GM19324 (cell line): ENCODE measurements around the gene MCRS1.
"Not testable (repeated sequence)": the region's sequence is repeated elsewhere in the genome, so short reads cannot be mapped to it uniquely, and the experiment has no call there.

ENCODE experiments used
- ATAC-seq: cut with Tn5 transposase; IDR thresholded peaks from one replicate; pipeline ENCODE4 v1.9.1; 2021; ENCODE audit warnings: mild to moderate bottlenecking, moderate library complexity; ENCODE audit not compliant: unreplicated experiment, low FRiP score

Gene MCRS1, protein sequence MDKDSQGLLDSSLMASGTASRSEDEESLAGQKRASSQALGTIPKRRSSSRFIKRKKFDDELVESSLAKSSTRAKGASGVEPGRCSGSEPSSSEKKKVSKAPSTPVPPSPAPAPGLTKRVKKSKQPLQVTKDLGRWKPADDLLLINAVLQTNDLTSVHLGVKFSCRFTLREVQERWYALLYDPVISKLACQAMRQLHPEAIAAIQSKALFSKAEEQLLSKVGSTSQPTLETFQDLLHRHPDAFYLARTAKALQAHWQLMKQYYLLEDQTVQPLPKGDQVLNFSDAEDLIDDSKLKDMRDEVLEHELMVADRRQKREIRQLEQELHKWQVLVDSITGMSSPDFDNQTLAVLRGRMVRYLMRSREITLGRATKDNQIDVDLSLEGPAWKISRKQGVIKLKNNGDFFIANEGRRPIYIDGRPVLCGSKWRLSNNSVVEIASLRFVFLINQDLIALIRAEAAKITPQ

DNA sequence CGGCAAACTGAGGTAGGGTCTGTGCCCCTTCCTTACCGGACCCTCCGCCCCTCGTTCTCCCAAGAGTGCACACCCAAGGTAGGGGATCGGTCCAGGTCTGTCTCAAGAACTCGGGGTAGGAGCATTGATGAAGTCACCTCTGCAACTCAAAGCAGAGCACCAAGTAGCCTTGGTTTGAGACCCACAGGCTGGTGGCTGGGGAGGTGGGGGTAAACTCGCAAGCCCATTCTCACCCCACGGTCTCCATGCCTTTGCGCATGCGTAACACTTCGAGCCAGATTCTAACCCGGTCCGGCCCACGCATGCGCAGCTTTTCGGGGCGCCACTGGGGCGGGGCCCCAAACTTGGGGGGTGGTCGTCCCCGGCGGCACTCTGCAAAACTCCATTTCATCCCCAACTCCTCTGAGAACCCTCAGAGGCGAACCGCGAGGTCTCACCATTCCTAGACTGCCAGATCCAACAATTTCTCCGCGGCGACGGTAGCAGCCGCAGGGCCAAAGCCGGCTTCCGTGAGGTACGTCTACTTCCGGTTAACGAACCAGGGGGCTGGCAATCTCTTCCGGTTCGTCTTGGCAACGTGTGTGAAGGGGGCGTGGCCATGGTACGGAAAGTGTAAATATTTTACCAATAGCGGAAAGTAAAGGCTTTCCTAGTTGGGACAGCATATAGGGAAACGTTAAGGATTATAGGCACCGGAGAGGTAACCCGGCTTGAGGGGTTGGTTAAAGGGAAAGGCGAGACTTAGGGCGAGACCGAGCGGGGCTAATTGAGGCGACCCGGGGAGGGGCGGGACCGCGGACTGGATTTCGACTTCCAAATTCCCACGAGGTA lies at the start of gene MCRS1:
TSS of gene MCRS1 (minus strand) at position 532 of the 831 bp plus-strand sequence. CDS start 1,411 bp downstream, outside the sequence.
- ATAC-seq, result peak; percentile 91

DNA sequence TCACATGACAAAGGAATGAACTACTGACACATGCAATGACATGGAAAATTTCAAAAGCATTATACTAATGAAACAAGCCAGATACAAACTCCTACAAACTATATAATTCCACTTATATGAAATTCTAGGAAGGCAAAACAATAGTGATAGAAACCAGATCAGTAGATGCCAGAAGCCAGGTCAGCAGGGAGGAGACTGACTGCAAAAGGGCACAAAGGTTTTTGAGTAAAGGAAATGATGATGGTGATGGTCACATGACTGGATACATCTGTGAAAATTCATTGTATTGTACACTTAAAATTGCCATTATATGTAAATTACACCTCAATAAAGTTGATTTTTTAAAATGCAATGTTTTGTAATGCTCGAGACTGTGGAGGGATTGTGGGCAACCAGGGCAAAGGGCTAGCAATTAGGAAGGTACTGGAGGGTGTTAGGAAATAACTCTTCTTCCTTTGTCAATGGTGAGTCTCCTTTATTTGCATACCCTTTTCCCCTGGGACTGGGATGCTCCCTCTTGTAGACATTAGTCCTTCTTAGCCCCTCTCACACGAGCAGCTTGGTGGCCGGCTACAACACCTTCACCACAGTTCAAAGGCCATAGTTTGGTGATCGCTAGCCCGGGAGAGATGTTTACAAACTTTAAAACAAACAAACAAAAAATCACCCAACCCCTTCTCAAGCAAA lies 48.7 kb upstream of the MCRS1 start:
- no peak for ATAC-seq

DNA sequence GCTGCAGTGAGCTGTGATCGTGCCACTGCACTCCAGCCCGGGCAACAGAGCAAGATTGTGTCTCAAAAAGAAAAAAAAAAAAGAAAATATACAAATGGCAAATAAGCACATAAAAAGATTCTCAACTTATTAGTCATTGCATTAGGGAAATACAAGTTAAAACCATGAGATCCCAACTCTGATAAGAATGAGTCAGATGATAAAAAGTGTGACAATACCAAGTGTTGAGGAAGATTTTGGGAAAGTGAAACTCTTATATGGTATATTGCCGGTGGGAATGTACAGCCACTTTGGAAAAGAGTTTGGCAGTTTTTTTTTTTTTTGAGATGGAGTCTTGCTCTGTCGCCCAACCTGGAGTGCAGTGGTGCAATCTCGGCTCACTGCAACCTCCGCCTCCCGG lies 47.8 kb upstream of the MCRS1 start:
- ATAC-seq, result no peak

DNA sequence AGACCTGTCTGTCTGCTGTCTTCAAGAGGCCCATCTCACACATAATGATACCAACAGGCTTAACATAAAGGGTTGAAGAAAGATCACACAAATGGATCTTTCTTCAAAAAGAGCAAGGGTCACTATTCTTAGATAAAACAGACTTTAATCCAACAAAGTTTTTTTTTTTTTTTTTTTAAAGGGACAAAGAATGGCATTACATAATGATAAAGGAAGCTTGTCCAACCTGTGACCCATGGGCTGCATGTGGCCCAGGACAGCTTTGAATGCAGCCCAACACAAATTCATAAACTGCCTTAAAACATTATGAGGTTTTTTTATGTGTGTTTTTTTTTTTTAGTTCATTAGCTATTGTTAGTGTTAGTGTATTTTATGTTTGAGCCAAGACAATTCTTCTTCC lies 44.3 kb upstream of the MCRS1 start:
- no peak for ATAC-seq

DNA sequence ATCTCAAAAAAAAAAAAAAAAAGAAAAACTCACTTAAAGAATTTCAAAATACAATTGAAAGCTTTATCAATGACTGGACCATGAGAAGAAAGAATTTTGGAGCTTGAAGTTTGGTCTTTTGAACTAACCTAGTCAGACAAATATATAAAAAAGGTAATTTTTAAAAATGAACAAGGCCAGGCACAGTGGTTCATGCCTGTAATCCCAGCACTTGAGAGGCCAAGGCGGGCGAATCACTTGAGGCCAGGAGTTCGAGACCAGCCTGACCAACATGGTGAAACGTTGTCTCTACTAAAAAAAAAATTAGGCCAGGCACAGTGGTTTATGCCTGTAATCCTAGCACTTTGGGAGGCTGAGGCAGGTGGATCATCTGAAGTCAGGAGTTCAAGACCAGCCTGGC lies 42.8 kb upstream of the MCRS1 start:
- not testable (repeated sequence) for ATAC-seq

DNA sequence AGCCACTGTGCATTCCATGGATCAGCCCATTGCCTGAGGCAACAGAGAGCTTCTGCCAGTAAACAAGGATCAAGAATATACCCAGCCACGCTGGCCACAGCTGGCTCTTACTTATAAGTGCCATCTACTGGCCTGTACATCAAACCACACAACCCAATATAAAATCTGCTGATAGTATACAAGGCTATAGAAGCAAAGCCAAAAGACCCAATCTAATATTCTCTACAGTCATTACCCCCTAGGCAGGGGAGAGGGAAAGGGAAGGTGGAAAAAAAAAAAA lies 41.9 kb upstream of the MCRS1 start:
- ATAC-seq, result no peak

DNA sequence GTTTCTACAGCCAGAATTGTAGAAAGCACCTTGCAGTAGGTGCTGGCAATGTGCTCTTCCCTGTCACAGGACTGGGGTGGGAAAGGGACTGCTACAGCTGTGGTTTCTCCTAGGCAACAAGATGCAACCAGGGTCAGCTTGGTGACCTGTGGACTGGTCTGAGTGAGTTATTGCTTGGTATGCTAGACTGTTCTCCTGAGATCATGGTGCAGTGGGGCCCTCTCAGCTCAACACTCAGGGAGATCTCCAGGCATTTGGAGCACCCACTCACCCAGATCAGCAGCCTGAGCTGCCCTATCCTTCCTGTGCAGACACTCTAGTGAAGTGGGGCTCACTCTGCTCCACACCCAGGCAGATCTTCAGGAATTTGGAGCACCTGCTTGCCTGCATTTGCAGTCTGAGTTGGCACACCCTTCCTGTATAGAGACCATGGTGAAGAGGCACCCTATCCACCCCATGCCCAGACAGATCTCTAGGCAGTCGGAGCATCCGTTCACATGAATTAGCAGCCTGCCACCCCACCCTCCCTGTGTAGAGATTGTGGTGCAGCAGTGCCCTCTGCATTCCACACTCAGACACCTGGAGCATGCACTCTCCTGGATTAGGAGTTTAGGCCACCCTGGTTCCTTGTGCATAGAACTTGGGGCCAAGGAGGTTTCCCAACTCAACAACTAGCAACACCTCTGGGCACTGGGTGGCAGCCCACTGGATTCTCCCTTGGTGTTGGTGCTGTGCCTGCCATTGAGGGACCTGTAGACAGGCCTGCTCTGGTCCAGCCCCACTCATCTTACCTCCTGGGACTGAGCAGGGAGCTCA lies 41.3 kb upstream of the MCRS1 start:
- ATAC-seq, result no peak

DNA sequence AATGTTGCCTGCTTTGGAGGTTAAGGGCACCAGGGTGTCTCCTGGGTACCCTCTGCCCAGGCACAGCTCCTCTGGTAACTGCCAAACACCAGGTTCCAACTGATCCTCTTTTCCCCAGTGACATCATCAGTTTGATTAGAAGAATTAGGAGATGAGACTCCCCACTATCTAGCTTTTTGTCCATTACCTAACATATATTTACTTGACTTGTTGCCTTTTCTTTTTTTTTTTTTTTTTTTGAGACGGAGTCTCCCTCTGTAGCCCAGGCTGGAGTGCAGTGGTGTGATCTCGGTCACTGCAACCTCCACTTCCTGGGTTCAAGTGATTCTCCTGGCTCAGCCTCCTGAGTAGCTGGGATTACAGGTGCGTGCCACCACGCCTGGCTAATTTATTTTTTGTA lies 37.6 kb upstream of the MCRS1 start, which contains the start of gene FAM186B:
TSS of gene FAM186B (minus strand) at position 101 of the 400 bp plus-strand sequence. CDS start 162 bp downstream, outside the sequence.
- ATAC-seq, result not testable (repeated sequence)

DNA sequence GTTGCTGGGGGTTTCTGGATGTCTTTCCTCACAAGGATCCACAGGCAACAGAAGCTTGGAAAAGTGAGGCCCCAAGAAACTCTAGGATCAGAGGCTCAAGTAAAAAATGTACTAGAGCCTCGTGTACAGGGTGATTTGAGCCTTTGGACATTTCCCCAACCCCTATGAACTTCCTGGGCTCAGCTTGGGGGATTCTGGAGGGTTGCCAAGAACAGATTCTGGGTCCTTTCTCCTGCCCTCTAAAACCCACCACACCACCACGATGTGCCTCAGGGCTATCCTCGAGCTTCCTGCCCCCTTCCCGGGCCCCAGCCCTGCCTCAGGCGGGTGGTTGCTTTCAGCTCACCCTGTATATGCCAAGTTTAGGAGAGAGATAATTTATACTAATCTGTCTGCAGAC lies 36.9 kb upstream of the MCRS1 start:
- no peak for ATAC-seq

DNA sequence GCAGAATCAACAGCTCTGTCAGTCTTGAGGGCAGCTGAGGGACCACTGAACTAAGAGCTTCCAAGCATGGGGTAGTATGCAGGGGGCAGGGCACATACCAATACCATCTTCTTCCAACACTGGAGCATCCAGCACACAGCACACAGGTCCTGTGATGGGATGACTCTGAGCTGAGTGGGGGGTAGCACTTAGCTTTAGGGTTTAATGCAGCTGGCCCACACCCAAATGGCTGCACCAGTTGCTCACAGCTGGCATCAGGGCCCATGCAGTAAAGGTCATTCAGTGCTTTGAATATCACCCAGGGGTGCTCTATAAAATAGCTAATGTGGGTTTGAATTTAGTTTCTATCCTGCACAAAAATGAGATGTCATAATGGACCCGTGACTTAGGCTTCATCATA lies 35.8 kb upstream of the MCRS1 start:
- no peak for ATAC-seq

DNA sequence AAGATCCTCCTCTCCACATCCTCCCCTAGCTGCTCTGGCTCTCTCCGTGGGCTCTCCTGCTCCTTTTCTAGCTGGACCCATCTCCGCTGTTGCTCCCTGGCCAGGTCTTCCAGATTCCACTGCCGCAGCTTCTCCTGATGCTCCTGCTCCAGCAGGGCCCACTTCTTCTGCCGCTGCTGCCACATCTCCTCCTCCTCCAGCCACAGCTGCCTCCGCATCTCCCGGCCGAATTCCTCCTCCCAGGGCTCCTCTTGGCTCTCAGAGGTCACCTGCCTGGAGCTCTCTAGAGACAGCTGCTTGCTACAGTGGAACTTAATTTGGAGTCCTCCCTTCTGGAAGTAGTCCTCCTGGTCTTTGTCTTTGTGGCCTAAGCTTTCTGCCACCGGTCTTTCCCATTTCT lies 32.0 kb upstream of the MCRS1 start:
- no peak for ATAC-seq

DNA sequence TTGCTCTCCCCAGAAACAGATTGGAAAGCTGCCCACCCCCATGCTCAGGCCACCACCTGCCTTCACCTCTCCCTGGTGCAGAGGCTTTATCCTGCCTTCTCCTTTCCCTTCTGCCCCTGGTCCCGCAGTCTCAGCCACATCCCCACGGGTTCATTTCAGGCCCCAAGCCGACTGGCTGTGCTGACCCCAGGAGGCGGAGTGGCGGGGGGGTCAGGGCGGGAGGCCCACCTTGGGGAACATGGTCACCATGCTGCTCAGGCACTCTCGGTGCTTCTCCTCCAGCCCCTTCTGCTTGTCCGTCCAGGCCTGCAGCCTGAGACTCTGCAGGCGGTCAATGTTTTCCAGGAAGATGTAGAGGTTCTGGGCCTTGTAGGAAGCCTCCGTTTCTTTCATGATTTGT lies 30.6 kb upstream of the MCRS1 start:
- ATAC-seq, result no peak

DNA sequence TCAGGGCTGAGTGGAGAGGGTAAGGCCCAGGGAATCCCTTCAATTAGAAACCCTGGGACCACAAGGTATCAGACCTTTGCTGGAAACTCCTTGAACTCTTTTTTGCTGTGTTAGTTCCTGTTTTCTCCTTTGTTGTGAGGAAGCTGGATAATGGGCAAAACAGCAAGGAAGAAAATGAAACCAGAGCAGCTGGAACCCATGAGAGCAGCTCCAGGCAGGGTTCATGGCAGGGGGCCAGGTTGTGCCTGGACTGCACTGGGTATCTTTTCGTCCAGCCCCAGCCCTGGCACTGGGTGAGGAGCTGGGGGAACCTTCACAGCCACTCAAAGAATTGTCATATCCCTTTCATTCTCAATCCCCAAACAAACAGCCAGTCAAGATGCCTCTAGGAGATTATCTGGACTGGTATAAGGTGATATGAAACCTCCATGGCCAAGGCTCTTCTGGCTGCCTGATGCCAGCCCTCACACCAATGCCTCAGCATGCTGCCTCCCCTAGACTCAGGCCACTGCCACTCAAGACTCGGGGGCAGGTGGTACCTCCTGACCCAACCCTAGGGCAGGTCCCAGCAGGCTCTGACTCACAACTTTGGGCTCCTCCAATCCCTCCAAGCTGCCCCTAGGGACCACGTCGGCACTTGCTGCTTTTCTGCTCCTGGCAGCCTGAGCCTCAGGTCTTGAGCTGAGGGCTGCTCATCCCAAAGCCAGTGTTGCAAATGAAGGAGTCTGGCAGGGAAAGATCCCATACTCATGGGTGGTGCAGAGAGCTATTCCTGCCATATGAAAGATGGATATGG lies 21.0 kb upstream of the MCRS1 start:
- ATAC-seq, result no peak

DNA sequence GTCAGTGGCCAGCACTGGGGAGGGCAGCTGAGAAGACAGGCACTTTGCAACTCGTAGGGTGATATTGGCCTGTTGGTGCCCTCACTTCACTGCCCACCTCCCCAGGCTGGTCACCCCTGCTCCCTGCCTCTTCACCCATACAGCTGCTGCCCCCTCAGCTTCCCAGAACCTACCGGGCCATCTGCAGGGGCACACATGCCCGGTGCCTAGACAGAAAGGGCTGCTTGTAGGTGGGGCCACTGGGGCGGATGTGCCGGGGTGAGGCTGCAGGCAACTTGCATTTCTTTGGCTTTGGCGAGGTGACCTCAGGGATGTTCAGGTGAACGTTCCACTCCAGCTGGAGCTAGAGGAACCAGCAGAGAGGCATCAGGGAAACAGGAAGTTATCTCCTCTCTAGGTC lies 20.3 kb upstream of the MCRS1 start:
- no peak for ATAC-seq

DNA sequence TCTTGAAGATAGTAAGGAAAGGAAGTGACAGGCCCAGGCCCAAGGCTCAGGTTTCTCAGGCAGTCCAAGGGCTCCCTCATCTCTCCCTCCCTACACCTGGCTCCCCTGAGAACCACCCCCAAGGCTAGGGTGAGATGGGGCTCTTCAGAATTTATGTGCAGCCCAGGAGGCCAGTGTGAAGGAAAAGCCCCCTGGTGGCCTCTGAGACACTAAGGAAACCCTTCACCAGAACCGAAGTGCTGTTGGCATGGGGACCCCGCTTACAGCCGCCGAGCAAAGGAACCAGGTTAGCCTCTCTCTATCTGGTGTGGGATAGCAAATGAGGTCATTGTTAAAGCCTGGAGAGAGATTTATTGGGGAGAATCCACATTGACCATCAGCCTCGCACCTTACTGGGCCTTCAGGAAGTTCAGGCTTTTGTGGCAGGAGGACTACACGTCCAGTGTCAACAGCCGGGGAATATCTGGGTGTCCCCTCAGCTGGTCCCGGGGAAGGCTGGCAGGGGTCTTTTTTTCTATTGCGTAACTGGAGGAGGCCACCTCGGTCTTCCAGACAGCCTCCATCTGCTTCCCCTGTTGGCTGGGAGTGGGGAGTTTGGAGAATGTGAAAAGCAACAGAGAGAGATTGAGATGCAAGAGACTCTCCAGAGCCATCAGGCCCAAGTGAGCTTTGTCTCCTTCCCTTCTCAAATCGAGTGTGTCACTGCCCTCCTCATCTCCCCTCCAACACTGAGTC lies 19.4 kb upstream of the MCRS1 start:
- ATAC-seq, result no peak

DNA sequence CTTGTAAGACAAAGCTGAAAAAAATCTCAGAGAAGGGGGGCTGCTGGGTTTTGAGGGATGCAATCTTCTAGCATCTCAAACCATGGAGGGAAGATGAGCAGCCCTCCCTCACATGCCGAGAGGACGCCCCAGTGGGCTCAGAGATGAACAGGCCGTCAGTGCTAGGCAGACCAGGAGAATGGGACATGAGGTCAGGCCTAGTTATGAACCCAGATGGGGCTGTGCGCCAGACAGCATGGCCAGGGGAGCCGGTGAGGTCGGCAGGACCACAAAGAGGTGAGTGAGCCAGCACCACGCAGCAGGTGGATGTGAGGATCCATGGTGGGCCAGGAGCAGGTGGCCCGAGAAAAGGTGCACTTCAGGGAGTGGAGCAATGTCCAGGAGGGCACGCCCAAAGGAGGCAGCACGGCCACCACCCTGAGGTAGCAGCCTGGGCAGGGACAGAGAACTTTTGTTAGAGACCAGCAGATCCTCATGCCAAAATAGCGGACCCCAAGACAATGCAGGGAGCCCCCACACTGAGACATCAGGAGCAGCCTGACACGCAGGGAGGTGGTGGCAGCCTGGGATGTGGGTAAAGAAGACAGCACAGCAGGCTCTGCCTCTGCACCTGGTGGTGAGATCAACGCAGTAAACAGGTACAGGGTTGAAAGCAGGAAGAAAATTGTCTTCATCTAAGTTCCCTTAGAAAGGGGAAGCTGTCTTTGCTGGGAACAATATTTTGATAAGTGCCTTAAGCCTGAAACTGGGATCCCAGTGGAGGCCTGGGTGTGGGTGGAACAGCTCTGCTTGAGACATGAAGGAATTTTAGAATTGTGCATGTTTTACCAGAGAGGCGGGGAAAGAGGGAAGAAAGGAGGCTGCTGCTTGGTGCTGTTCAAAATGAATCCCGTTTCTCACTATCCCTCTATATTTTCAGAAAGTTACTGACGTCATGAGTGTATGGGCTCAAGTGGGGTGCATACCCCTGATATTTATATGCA lies 17.8 kb upstream of the MCRS1 start:
- no peak for ATAC-seq

DNA sequence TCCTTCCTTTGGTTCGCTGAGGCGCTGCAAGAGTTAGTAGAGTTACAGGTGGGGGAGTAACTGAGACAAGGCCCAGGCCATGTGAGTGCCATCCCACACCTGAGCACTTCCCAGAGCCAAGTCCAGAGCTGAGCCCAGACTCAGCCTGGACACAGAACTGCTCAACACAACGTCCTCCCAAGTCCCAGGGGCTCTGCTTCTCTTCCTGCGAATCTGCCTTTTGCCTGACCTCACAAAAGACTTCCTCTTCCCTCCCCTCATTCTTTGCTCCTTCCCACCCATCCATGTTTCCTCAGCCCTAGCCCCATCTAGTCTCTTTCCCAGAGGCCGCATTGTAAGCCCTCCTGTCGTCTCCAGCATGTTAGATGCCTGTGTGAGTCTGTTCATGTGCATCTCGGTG lies 16.6 kb upstream of the MCRS1 start:
- no peak for ATAC-seq
